PC-3 (cell line): ENCODE data around the gene NPS. TPM values are rescaled to one million over a fixed set of nuclear protein-coding genes. Genes with fewer than 3 reads are reported as not detected.

Source experiments
- ATAC-seq: fragments of 200-7000 bp; cut with Tn5 transposase; 2 replicates; pipeline ENCODE4 v1.9.1; 2020; ENCODE audit warnings: mild to moderate bottlenecking, moderate library complexity
- BruUV-seq: library from RNA; stranded (reverse); fragments of 400-500 nt; replicated peaks from 2 replicates; lab custom pipeline; 2021; lab: Mats Ljungman, UMichigan
- CTCF ChIA-PET: fragments of 300-600 bp; sonication (Branson Sonifier 250); formaldehyde crosslinking; loops from one replicate; lab custom pipeline; 2022; ENCODE audit warnings: antibody characterized with exemption; lab: Charles Lee
- POLR2A ChIA-PET: fragments of 300-600 bp; sonication (Branson Sonifier 250); formaldehyde crosslinking; loops from one replicate; lab custom pipeline; 2022; ENCODE audit warnings: antibody characterized with exemption; ENCODE audit not compliant: unreplicated experiment; lab: Charles Lee
- DNase-seq: peaks from one replicate; pipeline ENCODE4 v3.0.0-alpha.2; 2015
- H2AFZ ChIP-seq: fragments of 300-600 bp; sonication (generic); 2 replicates; pipeline ENCODE4 v1.6.0; 2016; ENCODE audit warnings: antibody characterized with exemption, low read length
- H3F3A ChIP-seq: fragments of 300-600 bp; sonication (generic); one replicate; pipeline ENCODE4 v1.6.0; 2017; ENCODE audit warnings: antibody characterized with exemption, low read length, control low read depth, mild to moderate bottlenecking; ENCODE audit not compliant: unreplicated experiment
- H3K27ac ChIP-seq: fragments of 300-600 bp; sonication (generic); 2 replicates; pipeline ENCODE4 v1.5.1; 2016; ENCODE audit warnings: mild to moderate bottlenecking, low read length
- H3K27me3 ChIP-seq: fragments of 300-600 bp; sonication (generic); 2 replicates; pipeline ENCODE4 v1.6.1; 2016; ENCODE audit warnings: low read length, mixed read lengths
- H3K36me3 ChIP-seq: fragments of 300-600 bp; sonication (generic); 2 replicates; pipeline ENCODE4 v1.6.1; 2016; ENCODE audit warnings: low read depth, mixed run types, low read length, mixed read lengths
- H3K4me1 ChIP-seq: fragments of 300-600 bp; sonication (generic); 2 replicates; pipeline ENCODE4 v1.5.1; 2016; ENCODE audit warnings: low read length; ENCODE audit not compliant: insufficient read depth
- H3K4me2 ChIP-seq: fragments of 300-600 bp; sonication (generic); 2 replicates; pipeline ENCODE4 v1.6.0; 2016; ENCODE audit warnings: low read length
- H3K4me3 ChIP-seq: fragments of 300-600 bp; sonication (generic); 2 replicates; pipeline ENCODE4 v1.5.1; 2016; ENCODE audit warnings: mild to moderate bottlenecking, low read length, mixed read lengths
- H3K79me2 ChIP-seq: fragments of 300-600 bp; sonication (generic); 2 replicates; pipeline ENCODE4 v1.6.1; 2017; ENCODE audit warnings: low read length, mixed read lengths
- H3K9ac ChIP-seq: fragments of 300-600 bp; sonication (generic); 2 replicates; pipeline ENCODE4 v1.6.0; 2016; ENCODE audit warnings: mild to moderate bottlenecking, low read length
- H3K9me2 ChIP-seq: fragments of 300-600 bp; sonication (generic); replicated peaks from 2 replicates; pipeline ENCODE4 v1.6.1; 2016; ENCODE audit warnings: mixed run types, low read length, mixed read lengths
- H3K9me3 ChIP-seq: fragments of 300-600 bp; sonication (generic); 2 replicates; pipeline ENCODE4 v1.6.1; 2016; ENCODE audit warnings: low read length, mixed read lengths
- H4K20me1 ChIP-seq: fragments of 300-600 bp; sonication (generic); 2 replicates; pipeline ENCODE4 v1.6.1; 2016; ENCODE audit warnings: low read length, mixed read lengths
- EZH2 ChIP-seq: fragments of 300-600 bp; sonication (generic); IDR thresholded peaks from one replicate; pipeline ENCODE4 v1.6.1; 2017; ENCODE audit warnings: antibody characterized with exemption, mild to moderate bottlenecking, low read length; ENCODE audit not compliant: unreplicated experiment
- EZH2phosphoT487 ChIP-seq: fragments of 300-600 bp; sonication (generic); IDR thresholded peaks from 2 replicates; pipeline ENCODE4 v1.6.1; 2018; ENCODE audit warnings: mild to moderate bottlenecking, antibody characterized with exemption, low read length, borderline replicate concordance
- intact Hi-C: fragments of 100-400 bp; cut with micrococcal nuclease; formaldehyde crosslinking; loops from 2 replicates; pipeline ENCODE4 v1.9.0; 2023
- total RNA-seq: library from RNA; depleted of rRNA; stranded (reverse); fragments of >200 nt; gene quantifications from 2 replicates; pipeline ENCODE4 v1.2.3, GENCODE V29; 2014
- TF ChIP-seq, protein P1 (sequence below): fragments of 300-600 bp; sonication (generic); conservative IDR thresholded peaks from 2 replicates; pipeline ENCODE4 v1.5.1; 2017; ENCODE audit warnings: antibody characterized with exemption, low read depth, mild to moderate bottlenecking, low read length

NPS gene
- total RNA-seq, 1 experiment from 2014 or later, result not detected

- CTCF ChIA-PET, result no interaction called here
- TF ChIP-seq EZH2phosphoT487 (no peak), EZH2 (no peak)
- TF ChIP-seq, protein P1, sequence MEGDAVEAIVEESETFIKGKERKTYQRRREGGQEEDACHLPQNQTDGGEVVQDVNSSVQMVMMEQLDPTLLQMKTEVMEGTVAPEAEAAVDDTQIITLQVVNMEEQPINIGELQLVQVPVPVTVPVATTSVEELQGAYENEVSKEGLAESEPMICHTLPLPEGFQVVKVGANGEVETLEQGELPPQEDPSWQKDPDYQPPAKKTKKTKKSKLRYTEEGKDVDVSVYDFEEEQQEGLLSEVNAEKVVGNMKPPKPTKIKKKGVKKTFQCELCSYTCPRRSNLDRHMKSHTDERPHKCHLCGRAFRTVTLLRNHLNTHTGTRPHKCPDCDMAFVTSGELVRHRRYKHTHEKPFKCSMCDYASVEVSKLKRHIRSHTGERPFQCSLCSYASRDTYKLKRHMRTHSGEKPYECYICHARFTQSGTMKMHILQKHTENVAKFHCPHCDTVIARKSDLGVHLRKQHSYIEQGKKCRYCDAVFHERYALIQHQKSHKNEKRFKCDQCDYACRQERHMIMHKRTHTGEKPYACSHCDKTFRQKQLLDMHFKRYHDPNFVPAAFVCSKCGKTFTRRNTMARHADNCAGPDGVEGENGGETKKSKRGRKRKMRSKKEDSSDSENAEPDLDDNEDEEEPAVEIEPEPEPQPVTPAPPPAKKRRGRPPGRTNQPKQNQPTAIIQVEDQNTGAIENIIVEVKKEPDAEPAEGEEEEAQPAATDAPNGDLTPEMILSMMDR, result no peak
- Histone ChIP-seq H3K4me1 (no peaks in the 10 kb centered on the region), H3K27ac (no peak overlapping the region), H3K9me3 (no peaks in the 10 kb centered on the region), H3K4me2 (no peak overlapping the region), H3K27me3 (peaks cover 18% of the 10 kb centered on the region), H3K9me2 (no peaks in the 10 kb centered on the region), H3F3A (no peaks in the 10 kb centered on the region), H3K4me3 (no peak overlapping the region), H3K36me3 (no peaks in the 10 kb centered on the region), H2AFZ (no peak overlapping the region), H3K79me2 (no peaks in the 10 kb centered on the region), H3K9ac (no peak overlapping the region), H4K20me1 (no peaks in the 10 kb centered on the region)
- ATAC-seq (no peak), DNase-seq (peak; percentile 48)
- no TSS peak for BruUV-seq
- POLR2A ChIA-PET, result no interaction called here
- intact Hi-C loops, result no loop called here
Observed at GRCh38 chr10:127524908-127525665, 24.0 kb upstream of the NPS start.

- no peak for TF ChIP-seq EZH2phosphoT487
- Histone ChIP-seq H3K79me2 (no peaks in the 10 kb centered on the region), H3K4me3 (no peak overlapping the region), H3K9ac (no peak overlapping the region), H3K4me2 (no peak overlapping the region), H2AFZ (no peak overlapping the region), H3K27me3 (peaks cover 18% of the 10 kb centered on the region), H3K36me3 (no peaks in the 10 kb centered on the region), H3K9me3 (no peaks in the 10 kb centered on the region), H3F3A (no peaks in the 10 kb centered on the region), H4K20me1 (no peaks in the 10 kb centered on the region), H3K4me1 (no peaks in the 10 kb centered on the region), H3K27ac (no peak overlapping the region), H3K9me2 (no peaks in the 10 kb centered on the region)
- BruUV-seq, result no TSS peak
- POLR2A ChIA-PET, result no interaction called here
- CTCF ChIA-PET, result no interaction called here
- intact Hi-C loops, result no loop called here
- ATAC-seq (no peak), DNase-seq (no peak)
Observed at GRCh38 chr10:127525686-127526085, 23.4 kb upstream of the NPS start.

- Histone ChIP-seq H2AFZ (no peak overlapping the region), H3K9me3 (no peaks in the 10 kb centered on the region), H4K20me1 (no peaks in the 10 kb centered on the region), H3K4me2 (no peak overlapping the region), H3K27me3 (peaks cover 23% of the 10 kb centered on the region), H3K27ac (no peak overlapping the region), H3K9me2 (no peaks in the 10 kb centered on the region), H3K9ac (no peak overlapping the region), H3K36me3 (no peaks in the 10 kb centered on the region), H3K4me3 (no peak overlapping the region), H3K4me1 (no peaks in the 10 kb centered on the region), H3K79me2 (no peaks in the 10 kb centered on the region), H3F3A (no peaks in the 10 kb centered on the region)
- no peak for TF ChIP-seq EZH2phosphoT487
- TF ChIP-seq, protein P1, result no peak
- intact Hi-C loops, result no loop called here
- BruUV-seq, result no TSS peak
- no peak for DNase-seq
- CTCF ChIA-PET, result no interaction called here
- POLR2A ChIA-PET, result no interaction called here
- ATAC-seq, result no peak
Observed at GRCh38 chr10:127526161-127526560, 22.9 kb upstream of the NPS start.
